Stimulated activated CD8-positive, alpha-beta memory T cell treated with anti-CD3 and anti-CD28 coated beads, Interleukin-4, amount 100 ng/mL, for 48 hours (primary cell): ENCODE measurements around the gene THNSL1.
"Not testable (repeated sequence)": the region's sequence is repeated elsewhere in the genome, so short reads cannot be mapped to it uniquely, and the experiment has no call there.

Experiments
- DNase-seq: peaks from one replicate; pipeline ENCODE4 v3.0.0-alpha.2; 2020

THNSL1 gene, protein sequence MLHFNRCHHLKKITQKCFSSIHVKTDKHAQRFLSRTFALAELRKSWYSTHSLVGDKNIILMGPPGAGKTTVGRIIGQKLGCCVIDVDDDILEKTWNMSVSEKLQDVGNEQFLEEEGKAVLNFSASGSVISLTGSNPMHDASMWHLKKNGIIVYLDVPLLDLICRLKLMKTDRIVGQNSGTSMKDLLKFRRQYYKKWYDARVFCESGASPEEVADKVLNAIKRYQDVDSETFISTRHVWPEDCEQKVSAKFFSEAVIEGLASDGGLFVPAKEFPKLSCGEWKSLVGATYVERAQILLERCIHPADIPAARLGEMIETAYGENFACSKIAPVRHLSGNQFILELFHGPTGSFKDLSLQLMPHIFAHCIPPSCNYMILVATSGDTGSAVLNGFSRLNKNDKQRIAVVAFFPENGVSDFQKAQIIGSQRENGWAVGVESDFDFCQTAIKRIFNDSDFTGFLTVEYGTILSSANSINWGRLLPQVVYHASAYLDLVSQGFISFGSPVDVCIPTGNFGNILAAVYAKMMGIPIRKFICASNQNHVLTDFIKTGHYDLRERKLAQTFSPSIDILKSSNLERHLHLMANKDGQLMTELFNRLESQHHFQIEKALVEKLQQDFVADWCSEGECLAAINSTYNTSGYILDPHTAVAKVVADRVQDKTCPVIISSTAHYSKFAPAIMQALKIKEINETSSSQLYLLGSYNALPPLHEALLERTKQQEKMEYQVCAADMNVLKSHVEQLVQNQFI

DNA sequence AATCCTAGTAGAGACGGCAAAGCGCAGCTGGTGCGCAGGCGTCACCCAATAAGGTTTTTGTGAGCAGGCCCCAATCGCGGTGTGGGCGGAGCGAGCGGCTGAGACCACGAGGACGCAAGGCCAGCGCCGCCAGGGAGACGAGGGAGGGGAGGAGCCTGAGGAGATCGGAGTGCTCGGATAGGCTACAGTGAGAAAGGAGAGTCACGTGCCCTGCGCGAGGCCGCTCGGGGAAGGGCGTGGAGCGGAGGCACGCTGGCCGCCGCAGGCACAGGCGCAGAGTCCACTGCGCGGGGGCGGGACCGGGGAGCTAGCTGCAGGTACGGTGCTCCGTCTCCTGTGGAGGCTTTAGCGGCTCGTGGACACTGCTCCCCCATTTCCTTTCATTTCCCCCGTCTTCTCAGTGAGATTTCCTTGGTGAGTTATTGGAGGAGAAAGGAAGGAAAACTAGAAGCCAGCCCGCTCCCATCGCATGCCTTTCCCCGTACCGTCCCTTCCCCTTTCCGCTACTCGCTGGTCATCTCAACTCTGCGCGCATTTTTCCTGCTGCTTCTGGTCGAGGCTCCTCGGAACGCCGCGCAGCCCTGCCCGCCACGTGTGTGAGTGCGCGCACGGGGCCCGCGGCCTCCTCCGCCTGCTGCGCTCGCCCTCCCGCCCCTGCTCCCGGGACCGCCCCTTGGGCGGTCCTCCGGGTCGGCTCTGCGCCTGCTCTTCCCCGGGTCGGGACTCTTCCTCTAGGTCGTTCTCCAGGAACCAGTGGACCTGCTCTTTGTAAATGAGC lies at the start of gene THNSL1:
THNSL1 (plus strand) TSS at position 237 of the 778 bp plus-strand sequence. CDS start 6,612 bp downstream, outside the sequence.
- peak; percentile 97 for DNase-seq

DNA sequence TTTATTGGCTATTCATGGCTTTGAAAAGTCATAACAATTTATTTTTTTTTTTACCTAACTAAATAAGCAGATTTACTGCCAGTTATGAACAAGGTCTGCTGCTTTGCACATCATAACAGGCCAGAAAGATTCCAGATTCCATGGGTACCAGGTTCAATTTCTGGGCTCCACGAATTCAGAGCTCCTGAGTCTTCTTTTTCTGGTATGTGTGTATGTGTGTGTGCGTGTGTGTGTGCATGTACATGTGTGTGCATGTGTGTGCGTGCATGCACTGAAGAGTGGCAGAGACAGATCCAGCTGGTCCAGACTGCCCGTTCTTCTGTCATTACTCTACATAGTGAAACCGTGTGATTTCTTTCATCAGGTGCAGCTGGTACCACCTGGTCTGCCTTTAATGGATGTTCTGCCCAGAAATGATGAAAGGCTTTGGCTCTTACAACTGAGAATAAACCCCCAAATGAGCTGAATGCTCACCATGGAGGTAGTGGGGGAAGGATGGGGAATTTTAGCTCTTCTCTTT lies 49.4 kb upstream of the THNSL1 start:
- DNase-seq: no peak

DNA sequence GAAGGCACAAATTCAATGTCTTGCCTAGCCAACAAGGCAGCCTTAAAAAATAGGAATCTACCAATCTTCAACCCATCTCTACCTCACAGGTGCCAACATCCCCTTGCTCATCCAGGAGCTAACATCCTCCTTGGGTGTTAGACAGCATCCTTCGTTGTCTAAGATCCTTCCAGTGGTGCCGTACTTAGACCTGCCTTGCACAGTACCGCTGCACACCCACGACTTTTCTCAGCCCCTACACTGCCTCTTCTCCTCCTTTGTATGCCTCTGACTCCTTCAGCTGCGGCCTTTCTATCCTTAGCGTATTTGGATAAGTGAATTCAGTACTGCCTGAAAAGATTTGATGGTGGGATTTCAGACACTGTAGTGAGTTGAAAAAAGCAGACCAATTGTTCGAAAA lies 48.1 kb upstream of the THNSL1 start:
- DNase-seq: no peak

DNA sequence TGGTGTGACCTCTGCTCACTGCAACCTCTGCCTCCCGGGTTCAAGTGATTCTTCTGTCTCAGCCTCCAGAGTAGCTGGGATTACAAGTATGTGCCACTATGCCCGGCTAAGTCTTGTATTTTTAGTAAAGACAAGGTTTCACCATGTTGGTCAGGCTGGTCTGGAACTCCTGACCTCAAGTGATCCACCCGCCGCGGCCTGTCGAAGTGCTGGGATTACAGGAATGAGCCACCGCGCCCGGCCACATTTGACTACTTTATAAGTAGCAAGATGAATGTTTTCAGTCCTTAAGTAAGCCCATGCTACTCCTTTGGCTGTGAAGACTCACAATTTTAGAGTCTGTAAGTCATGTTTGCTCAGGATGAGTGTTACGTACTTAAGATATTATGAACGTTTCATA lies 47.5 kb upstream of the THNSL1 start:
- not testable (repeated sequence) for DNase-seq

DNA sequence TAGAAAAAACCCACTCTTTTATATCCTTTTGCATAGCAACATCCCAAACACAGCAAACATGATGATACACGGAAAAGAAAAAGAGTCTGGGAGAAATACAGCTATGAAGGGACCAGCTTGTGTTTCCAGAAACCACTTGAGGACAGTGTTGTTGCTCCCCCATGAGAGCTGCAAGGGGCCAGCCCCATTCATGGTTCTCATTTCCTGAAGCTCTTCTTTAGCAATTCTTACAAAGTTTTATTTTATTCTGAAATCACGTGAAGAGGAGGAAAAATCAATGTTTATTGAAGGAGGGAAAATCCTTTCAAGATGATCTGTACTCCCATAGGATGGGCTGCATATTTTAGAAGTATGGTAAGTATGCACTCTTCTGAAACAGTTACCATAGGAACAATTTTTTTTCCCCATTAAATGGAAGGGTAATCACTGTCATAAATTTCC lies 46.6 kb upstream of the THNSL1 start:
- no peak for DNase-seq

DNA sequence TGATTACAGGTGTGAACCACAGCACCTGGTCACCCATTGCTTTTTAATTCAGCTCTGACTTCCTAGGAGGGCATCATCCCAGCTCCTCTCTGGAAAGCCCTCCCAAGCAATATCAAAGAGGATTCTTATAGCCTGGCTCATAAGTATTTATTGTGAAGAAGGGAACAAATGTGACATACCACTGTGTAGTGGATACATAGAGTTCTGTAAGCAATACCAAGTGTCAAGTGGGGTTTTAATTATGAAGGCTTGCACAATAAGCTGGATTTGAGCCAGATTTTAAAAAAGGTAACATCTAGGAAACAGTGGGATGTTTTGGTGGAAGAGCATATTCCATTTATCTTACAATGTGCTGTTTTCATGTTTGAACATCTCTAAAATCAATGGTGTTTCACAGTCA lies 45.0 kb upstream of the THNSL1 start:
- DNase-seq: no peak

DNA sequence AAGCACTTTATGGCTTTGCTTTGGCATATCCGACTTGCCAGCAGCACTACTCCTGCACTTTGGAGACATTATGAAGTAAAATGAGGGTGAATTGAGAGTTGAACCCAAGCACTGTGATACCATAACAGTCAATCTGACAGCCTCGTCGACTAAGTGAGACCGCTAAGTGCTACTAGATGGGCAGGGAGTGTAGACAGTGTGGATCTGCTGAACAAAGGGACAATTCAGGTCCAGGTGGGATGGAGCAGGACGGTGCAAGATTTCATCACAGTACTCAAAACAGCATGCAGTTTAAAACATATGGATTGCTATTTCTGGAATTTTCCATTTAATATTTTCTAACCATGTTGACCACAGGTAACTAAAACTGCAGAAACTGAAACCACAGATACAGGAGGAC lies 43.2 kb upstream of the THNSL1 start:
- DNase-seq: no peak

DNA sequence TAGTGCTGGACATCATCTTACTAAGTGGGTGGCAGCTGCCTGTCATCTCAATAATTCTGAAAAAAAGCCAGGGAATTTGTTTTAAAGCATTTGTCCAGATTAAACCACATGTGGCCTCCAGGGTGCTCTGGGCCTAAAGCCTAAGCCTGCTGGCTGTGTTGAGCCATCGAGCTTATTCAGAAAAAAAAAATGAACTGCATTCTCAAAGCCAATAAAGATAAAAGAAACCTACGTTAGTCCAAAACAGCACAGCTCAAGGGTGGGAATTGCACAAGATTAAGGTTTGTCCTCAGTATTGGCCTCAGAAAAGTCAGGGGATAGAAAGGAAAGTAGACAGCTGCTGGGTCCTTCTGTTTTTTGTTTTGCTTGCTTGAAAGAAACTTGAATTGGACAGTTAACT lies 41.4 kb upstream of the THNSL1 start:
- DNase-seq: no peak

DNA sequence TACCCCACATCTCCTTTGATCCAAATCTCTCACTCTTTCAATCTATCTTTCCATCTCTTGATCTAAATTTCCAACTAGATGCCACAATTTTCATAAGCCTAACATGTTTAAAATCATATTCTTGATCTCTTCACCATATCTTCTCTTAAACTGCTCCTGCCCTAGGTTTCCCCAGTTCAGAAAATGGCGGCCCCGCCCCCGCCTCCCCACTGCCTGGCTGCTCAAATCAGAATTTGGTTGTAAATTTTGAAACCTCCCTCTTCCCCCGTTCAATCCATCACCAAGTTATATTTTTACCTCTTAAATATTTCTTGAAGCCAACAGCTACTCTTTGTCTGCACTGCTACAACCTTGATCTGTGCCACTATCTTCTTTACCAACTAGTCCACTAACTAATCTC lies 36.7 kb upstream of the THNSL1 start:
- no peak for DNase-seq

DNA sequence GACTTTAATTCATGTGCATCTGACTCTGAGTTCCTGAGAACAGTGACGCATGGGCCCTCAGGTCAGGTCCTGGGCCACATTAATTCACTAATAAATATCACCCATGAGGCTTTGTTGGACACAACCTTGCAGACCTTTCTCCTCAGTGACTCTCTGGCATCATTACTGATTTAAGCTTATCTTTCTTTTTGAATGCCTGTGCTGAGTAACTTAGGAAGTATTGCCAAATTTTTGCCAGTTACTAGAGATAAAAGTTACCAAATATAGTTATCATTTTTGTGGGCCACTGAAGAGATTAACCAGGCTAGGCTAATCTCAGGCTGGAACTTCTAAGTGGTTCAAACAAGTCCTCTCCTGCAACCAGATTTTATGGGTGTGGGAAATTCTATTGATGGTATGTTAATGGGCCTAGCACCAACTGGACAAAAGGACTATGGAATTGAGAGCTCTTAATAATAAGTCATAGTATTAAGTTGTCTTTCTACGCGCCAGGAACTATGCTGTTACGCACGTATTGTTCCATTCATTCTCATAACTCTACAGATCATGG lies 35.2 kb upstream of the THNSL1 start:
- no peak for DNase-seq

DNA sequence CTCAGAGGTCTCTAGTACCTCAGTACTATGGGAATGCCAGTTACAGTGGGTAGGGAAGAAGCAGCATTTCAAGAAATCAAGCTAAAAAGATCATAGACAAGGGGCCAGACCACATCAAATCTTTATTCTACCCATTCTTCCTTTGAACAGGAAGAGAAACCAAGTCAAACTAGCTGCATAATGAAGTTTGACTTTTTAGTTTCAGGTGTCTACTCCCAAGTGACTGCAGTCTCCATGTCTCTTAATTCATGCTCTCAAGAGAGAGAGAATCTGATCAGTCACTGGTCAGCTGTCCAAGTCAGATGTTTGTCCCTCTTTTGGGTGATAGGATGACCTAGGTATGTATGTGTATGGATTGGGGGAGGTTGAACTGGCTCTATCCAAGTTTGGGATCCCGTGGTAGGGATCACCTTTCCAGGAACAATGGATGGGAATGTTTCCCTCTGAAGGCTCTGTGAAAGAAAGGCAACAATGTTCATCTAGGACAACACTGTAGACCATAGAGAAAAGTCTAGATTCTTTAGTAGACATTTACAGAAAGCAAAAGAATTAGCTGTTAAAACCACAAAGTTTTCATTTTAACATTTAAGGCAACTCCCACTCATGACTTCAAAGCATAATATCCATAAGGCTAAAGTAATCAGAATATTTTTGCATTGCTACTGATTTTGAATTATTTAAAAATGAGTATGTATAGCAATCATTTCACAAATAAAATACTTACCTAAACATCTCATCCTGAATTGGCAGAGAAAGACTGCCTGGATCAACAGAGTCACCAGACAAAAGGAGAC lies 33.9 kb upstream of the THNSL1 start:
- DNase-seq: no peak

DNA sequence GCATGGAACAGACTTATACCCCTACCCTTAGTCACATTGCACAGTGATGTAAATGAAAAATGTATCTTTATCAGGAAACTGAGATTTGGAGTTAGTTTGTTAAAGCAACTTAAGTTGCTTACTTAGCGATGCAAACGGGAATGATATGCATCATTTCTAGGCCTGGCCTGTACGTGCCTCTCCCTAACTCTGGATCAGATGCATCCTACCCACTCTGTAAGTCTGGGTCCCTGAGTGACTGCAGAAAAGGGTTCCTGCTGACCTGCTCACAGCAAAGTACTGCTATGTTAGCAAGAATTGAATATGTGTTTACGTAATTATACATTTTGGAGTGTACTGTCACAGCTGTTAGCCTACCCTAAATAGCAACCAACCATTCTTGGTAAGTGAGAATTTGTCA lies 33.3 kb upstream of the THNSL1 start:
- no peak for DNase-seq

DNA sequence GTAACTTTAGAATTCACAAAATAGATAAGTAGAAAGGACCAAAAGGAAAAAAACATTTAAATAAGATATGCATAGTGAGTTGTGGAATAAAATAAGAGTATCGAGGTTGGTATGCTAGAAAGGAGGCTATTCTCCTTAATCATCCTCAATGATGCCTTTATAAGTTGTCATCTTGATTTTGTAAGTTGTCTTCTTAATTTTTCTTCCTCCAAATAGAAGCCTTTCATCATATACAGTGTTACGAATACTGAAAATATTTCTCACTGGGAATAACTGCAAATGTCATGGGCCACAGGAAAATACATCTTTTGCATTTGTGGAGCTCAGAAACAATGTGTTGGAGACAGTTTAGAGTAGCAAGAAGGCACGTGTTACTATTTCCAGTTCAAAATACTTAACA lies 32.5 kb upstream of the THNSL1 start:
- DNase-seq: no peak

DNA sequence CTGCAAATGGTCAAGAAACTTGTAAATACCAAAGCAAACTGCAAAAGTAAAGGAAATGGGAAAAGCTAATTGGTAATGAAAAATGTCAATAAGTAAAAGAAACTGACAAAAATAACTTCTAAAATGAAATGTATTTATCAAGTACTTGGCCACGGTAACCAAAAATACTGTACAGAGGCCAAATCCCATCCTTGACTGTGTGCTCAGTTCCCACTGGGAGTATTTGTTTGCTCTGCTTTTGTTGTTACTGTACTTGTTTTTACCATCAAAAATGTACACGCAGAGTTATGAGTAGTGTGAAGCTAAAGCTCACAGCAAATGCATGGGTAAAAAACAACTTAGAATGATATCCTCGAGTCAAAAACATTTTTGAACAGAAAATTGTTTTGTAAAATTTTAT lies 31.5 kb upstream of the THNSL1 start:
- no peak for DNase-seq

DNA sequence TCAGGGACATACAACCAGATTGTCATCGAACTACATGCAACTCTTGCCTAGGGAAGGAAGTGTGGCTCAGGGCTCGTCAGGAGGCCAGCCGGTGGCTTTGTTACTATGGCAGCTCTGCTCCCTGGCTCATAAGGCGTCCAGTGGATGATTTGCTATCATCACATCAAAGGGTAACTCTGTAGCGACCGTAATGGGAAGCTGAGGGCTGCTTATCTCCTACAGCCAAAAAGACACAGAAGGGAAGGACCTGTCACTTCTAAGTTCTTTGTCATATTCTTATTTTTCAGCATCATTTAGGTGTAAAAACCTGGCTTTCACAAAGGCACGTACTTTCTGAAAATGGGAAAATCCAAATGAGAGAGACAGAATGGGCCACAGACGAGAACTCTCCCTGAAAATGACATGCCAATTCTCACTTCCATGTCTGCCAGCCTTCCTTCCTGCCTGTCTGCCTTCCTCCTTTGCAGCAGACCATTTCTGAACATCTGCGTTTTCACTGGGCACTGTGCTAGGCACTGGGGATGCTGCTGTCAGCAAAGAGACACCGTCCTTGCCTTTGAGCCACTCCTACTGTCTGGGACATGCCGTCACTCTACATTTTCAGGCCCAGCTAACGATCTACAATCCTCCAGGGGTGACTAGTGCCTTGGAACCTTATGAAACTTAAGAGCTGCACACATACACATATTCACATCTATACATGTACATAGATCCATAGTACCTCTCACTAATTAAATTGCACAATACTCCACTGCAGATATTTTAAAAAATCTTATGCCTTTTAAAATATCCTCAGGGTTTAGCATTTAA lies 27.4 kb upstream of the THNSL1 start:
- DNase-seq: no peak

DNA sequence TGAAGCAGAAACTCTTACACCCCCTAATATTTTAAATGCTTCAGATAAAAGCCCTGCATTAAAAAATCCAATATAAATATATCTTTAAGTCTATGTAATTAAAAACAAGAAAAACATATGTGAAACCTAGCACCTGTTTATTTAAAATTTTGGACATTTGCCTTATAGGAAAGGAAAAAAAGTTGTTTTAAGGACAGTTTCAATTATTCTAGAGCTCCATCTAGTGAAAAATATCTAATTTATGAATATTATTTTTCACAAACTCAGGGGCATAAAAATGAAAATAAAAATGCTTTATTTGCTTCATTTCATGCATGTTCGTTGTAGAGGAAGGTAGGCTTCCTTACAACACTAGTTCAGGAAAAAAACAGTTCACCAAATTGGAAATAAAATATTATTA lies 26.5 kb upstream of the THNSL1 start:
- no peak for DNase-seq

DNA sequence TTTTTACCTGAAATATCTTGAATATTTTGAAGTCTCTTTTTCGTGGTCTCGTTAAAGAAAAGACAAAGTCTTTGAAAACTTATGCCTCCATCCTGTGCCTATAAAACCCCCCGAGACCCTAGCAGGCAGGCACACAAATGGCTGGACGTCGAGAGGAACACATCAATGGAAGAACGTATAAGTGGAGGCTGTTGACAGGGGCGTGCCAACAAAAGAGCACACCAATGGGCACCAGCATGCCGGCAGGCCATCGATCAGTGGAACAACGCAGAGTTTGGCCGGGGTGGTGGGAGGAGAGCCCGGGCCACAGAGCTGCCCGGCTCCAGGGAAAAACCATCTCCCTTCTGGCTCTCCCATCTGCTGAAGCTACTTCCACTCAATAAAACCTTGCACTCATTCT lies 25.1 kb upstream of the THNSL1 start:
- no peak for DNase-seq

DNA sequence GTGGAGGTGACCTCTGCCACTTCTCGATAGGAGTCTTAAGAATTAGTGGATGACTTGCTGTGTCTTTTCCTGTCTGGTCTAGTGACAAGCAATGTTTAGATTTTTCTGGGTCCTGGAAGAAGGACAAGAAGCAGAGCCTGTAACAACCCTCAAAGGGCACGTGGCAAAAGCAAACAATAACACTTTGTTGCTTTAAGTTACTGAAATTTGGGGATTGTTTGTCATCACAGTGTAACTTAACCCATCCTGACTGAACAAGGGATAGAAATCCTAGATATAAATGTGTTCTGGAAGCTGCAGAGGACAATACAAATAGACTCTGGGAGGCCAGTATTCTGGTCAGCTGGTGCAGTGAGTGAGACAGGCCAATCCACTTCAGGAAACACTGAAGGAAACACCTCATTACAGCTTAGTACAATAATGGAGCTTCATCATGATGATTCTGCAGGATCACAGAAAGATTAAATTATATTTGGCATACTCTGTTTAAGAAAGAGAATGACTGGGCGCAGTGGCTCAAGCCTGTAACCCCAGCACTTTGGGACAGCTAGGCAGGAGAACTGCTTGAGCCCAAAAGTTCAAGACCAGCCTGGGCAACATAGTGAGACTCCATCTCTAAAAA lies 23.8 kb upstream of the THNSL1 start:
- no peak for DNase-seq

DNA sequence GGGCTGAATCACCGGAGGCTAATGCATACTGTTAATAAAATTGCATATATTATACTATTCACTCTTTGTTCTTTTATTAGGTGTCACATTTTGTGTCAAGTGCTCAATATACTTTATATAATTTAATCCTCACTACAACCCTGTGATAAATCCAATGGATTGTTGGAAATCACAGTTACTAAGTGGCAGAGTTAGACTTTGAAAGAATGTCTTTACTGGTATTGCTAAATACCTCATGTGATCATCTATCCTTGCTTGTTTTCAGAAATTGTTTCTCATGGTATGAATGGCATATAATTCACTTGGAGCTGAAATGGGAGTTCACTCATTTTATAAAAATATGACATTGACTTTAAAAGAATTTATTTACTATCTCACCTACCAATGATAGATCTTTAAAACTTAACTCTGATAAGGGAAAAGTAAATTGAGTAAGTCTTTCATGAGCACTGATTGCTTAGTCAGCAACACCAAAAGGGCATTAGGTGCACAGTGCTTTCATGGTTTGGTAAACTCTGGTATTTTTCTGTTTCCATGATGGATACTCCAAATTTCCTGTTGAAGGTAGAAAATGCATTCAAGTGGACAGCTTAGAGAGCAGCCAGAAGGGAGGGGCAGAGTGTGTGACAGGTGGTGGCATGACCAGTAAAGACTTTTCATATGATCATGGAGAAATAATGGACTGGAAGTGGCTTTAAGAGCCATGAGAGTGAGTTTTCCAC lies 23.0 kb upstream of the THNSL1 start:
- no peak for DNase-seq

DNA sequence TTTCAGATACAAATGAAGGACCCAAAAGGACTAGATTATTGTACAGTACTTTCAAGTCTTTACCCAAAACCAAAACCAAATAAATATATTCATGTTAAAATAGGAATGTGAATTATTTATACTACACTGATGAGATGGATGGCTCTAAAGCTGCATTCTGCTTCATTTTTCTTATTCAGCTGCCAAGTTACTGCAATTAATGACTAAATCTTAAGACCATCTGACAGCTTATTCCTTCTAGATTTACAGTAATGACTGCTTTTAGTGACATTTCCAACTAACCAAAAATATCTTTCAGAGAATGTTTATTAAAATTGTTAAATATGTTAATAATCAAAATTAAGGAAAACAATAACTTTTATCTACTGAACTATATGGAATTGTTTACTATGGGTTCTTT lies 21.3 kb upstream of the THNSL1 start:
- no peak for DNase-seq
